HFF-Myc (cell line): ENCODE results near the gene GFY.

ENCODE experiments used
- DNase-seq: peaks from one replicate; pipeline ENCODE4 v3.0.0-alpha.2; 2011; ENCODE audit warnings: low read depth; ENCODE audit errors: extremely low read depth
- H3K4me3 ChIP-seq: replicated peaks from 2 replicates; pipeline ENCODE4 v1.5.1; 2011; ENCODE audit warnings: low read depth, mild to moderate bottlenecking, control low read depth, low read length
- CTCF ChIP-seq: IDR thresholded peaks from 2 replicates; pipeline ENCODE4 v1.5.1; 2012; ENCODE audit warnings: mild to moderate bottlenecking, low read depth, low read length, control low read depth; ENCODE audit errors: missing control alignments

Gene GFY, protein sequence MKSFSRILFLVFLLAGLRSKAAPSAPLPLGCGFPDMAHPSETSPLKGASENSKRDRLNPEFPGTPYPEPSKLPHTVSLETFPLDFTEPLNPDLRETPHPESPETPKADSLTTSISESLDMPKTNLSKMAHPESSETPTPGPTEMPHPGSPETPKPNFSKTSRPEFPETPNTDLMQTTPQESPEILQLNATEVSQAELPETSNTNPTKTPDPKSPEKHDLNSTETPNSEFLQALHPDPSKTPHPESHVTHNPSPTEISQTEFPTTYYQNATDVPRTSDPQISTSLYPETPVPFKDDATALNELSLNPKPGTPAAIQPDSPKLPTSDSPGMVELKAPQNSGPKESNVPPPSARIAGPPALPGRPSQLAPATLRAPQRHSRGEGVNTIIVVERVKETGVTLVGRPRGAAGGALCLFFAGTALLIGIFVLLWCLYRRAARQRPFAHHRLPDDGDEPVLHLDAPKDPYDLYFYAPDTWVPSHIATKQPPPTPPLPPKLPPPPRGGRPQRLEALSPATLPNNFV

DNA sequence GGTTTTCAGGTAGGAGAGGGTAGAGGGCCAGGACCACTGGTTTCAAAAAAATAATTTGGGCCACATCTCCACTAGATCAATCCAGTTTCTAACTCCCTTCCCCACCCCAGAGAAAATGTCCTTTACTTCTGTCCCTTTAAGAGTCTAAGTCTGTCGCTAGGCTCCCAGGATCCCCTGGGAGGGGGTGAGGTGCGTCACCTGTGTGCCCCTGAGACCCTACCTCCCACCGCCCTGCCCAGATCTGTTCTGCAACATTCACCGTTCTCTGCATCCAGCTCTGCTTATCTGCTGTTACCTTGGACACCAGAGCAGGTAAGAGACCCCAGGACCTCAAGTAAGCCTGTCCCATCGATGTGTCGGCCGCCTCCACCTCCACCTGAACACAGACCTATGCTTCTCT lies at the start of gene GFY:
Gene GFY (plus strand): TSS at position 211 of the 400 bp plus-strand sequence. CDS start 1,043 bp downstream, outside the sequence.
- H3K4me3 ChIP-seq, result no peak within 1 kb of the TSS
- TF ChIP-seq CTCF, result no peak
- no peak for DNase-seq

DNA sequence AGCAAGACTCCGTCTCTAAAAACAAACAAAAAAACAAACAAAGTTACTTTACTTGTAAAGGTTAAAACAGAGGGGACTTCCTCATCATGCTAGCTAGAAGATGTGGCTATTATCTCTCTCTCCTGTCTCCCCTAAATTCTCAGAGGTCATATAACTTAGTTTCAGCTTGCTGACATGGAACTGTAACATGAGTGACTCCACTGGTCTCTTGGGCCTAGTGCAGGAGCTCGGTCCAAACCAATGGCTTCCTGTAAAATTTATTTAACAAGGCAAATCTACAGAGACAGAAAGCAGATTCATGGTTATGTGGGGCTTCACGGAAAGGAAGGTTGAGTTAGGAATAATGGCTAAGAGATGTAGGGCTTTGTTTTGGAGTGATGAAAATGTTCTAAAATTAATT lies 46.7 kb upstream of the GFY start:
- no peak for TF ChIP-seq CTCF
- DNase-seq, result no peak
- no peak overlapping the region for H3K4me3 ChIP-seq

DNA sequence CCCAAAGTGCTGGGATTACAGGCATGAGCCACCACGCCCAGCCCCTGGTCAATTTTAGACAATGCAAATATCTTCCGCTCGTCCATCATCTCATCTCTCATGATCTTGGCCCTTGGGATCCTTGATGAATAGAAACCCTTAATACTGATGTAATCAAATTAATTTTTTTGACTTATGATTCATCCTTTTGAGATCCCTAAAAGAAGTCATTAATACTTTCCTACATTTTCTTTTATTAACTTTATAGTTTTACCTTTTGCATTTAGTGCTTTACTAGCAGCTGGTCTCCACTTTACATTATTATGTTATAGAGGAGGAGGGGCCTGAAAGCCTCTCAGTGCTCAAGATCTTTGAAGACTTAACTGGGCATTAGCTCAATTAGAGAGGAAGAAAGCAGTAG lies 44.8 kb upstream of the GFY start:
- DNase-seq, result no peak
- no peak overlapping the region for H3K4me3 ChIP-seq
- TF ChIP-seq CTCF, result no peak

GRCh38 chr19:49382639-49383038 lies 42.5 kb upstream of the GFY start:
- H3K4me3 ChIP-seq, result no peak overlapping the region
- no peak for DNase-seq
- no peak for TF ChIP-seq CTCF

DNA sequence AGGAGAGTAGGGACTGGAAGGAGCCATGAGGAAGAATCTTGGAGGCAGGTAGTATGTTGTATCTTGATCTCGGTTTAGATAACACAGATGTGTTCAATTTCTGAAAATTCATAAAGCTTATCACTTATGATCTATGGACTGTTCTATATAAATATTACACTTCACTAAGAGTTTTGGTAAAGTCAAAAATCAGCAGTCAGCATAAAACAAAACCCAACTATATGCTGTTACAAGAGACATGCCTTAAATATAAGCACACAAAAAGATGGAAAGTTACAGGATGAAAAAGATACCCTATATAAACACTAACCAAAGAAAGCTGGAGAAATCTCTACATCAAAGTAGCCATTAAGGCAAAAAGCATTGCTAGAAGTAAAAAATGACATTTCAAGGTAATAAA lies 41.6 kb upstream of the GFY start:
- no peak for DNase-seq
- H3K4me3 ChIP-seq, result no peak overlapping the region
- TF ChIP-seq CTCF, result no peak

GRCh38 chr19:49387936-49388372 lies 37.2 kb upstream of the GFY start, which contains the start of gene KASH5:
KASH5 (plus strand) TSS chr19:49388249; CDS start chr19:49390884, 2,635 bp downstream.
- no peak for TF ChIP-seq CTCF
- H3K4me3 ChIP-seq, result no peak within 1 kb of the TSS
- no peak for DNase-seq
